M059J (cell line): Measurements from ENCODE around the gene GJD4. TPM values are rescaled to one million over a fixed set of nuclear protein-coding genes. Genes with fewer than 3 reads are reported as not detected.
A peak's percentile ranks its signal among the peaks of the same experiment; 100 is the strongest.

Source experiments
- DNase-seq: peaks from one replicate; pipeline ENCODE4 v3.0.0-alpha.2; 2012; ENCODE audit warnings: low read depth
- total RNA-seq: library from RNA; depleted of rRNA; stranded (reverse); fragments of >200 nt; shearing (Covaris generic); gene quantifications from 2 replicates; pipeline ENCODE4 v1.2.3, GENCODE V29; 2014; rRNA removed

The GJD4 gene, protein sequence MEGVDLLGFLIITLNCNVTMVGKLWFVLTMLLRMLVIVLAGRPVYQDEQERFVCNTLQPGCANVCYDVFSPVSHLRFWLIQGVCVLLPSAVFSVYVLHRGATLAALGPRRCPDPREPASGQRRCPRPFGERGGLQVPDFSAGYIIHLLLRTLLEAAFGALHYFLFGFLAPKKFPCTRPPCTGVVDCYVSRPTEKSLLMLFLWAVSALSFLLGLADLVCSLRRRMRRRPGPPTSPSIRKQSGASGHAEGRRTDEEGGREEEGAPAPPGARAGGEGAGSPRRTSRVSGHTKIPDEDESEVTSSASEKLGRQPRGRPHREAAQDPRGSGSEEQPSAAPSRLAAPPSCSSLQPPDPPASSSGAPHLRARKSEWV
- not detected in 2 replicates for total RNA-seq

- DNase-seq, result no peak
Observed at GRCh38 chr10:35605191-35605590, at the start of gene GJD4. TSS of gene GJD4 (plus strand) at chr10:35605341. CDS start at chr10:35605568, 227 bp downstream.

DNA sequence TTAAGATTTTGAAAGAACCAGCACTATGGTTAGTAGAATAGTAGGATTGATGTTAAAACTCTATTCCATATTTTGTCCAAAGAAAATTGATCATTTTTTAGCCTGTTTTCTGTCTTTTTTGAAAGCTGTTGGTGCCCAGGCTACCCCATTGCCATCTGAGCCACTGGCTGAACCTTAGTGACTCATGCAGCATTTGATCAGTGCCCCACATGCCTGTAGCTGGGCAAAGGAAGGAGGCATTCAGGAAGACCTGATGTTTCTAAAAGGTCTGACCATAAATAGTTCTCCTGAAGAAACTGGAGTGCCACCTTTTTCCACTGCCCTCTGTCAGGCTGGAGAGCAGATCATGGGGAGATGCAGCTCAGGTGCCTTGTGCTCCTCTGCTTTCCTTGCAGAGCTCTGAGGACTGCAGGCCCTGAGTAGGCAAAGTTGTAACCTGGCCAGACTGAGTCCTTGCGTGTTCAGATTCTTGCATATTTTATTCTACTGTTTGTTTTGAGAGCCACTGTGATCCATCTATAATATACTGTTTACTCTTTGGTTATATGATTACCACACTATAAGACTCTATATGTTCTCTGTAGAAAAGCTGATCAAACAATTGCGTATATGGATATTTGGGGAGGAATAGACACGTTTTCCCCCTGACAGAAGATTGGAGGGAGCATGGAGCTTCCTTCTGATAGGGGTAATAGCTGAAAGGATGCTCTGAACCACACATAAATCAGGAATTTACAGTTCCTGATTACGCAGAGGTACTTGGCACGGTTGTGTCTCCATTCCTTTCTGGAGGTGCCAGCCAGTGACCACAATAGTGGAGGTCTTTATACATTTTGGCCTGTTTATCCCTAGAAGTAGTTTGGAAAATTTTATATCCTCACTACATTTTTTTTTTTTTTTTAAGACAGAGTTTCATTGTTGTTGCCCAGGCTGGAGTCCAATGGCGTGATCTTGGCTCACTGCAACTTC, 48.9 kb upstream of the GJD4 start:
- peak; percentile 81 for DNase-seq

DNA sequence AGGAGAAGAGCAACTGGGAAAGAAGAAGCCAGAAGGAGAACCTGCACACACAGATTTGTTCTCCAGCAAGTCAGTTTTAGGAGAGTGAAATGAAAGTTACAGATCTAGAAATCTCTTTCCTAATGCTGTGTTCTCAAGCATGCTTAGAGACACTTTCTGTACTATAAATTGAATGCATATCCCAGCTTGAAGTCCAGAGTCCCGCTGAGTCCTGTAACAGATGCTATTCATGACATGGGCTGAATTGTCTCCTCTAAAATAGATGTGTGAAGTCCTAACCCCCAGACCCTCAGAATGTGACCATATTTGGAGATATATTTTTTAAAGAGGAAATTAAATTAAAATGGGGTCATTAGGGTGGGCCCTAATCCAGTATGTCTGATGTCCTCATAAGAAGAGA, 46.9 kb upstream of the GJD4 start:
- DNase-seq, result no peak

DNA sequence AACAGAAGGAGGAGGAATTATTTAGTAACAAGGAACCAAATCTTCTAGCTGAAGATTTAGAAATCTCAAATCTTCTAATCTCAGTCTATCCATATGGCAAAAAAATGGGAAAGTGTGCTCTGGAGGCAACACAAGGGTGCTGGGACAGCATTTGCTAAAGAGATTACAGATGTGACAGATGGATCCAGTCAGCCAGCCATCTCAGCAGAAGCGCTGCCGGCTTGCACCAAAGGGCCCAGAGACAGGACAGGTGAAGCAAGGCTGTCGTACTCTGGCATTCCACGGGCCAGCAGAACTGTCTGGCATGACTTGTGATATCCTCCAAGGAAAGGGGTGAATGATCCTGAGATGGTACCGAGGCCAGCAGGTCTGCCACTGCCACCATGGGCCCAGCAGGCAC, 45.7 kb upstream of the GJD4 start:
- no peak for DNase-seq

- DNase-seq, result no peak
Observed at GRCh38 chr10:35561715-35562114, 43.4 kb upstream of the GJD4 start.

DNA sequence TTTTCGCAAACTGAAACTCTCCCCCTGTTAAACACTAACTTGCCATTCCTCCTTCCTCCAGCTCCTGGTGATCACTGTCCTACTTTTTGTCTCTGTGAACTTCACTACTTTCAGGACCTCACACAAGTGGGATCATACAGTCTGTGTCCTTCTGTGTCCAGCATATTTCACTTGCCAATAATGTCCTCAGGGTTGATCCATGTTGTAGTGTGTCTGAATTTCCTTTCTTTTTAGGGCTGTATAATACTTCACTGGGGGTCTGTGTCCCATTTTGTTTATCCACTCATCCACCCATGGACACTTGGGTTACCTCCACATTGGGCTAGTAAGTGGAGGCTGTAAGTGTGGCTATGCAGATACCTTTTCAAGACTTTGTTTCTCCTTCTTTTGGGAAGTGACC, 42.7 kb upstream of the GJD4 start:
- no peak for DNase-seq

DNA sequence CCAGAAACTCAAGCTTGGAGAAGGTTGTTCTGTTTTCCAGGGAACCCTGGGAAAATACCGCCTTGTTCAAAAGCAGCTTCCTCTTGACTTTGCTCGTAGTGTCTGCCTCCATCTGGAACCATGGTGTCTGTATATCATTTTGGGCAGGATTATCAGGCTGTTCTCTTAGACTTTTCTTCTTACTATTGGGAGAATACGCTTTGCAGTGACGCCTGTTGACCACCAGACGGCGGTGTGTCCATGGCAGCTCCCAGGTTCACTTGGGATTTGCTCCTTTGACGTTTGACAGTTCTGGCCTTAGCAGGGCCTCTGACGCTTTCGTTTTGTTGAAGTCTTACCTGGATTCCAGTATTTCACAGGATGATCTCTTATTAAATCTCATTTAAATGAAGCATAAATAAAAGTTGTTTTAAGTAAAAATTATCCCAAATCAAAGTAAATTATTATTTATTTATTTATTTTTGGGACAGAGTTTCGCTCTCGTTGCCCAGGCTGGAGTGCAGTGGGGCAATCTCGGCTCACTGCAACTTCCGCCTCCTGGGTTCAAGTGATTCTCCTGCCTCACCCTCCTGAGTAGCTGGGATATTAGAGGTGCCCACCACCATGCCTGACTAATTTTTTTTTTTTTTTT, 41.8 kb upstream of the GJD4 start:
- peak; percentile 52 for DNase-seq

- no peak for DNase-seq
Observed at GRCh38 chr10:35564341-35564968, 40.7 kb upstream of the GJD4 start.

GRCh38 chr10:35565602-35566081, 39.5 kb upstream of the GJD4 start:
- no peak for DNase-seq

DNA sequence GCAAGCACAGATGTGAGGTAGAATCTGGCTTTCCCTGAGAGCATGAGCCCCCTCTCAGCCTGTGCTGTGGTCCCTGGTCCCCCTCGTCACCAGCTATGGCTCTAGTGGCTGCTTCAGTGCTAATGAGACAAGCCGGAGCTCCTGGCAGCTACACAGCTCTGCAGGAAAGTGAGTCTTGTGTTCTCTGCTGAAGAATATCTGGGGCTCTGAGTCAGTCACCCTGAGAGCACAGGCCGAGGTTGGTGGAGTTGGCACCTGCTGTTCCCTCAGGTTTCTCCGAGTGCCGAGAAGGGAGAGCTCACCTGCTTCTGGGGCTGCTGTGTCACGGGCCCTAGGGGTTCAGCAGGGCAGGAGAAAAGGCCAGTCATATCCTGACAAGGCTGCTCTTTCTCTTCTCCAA, 37.2 kb upstream of the GJD4 start:
- no peak for DNase-seq

DNA sequence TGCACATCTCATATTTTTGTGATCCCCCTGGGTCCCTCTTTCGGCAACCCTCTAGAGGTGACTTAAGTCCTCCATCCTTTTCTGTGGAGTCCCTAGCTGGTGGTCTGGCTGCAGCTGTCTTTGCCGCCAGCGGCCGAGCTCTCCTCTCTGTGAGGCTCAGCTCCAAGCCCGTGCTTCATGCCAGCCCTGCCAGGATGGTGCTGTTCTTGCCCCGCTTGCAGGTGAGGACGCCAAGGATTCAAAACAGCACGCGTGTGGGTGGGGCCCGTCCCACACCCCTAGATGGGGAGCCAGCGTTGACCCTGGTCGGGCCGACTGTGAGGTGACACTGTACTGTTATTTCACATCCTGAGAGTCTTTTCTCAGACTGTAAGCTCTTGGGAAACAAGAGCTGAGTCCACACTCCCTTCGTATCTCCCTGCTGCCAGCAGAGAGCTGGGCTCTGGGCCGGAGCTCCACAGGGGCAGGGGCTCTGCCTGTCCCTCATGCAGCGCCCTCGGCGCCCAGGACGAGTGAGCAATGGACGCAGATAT, 36.6 kb upstream of the GJD4 start:
- no peak for DNase-seq

- no peak for DNase-seq
Observed at GRCh38 chr10:35569111-35569707, 35.9 kb upstream of the GJD4 start.

GRCh38 chr10:35569836-35570235, 35.3 kb upstream of the GJD4 start:
- no peak for DNase-seq

DNA sequence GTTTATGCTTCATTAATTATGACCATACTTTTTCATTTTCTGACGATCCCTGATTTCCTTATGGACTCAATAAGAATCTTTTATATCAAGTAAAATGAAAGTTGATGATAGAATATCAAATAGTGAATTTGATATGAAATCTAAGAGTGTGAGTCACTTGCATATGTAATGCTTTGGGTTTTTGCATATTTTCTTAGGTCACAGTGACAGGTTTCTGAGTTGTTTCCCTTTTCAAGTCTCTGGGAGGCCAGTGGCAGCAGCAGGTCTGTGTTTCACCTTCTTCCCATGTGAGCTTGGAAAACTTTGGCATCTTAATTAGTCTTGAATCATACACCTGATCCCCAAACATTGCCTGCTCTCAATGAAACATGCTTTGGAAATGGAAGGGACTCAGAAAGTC, 34.7 kb upstream of the GJD4 start:
- DNase-seq, result peak; percentile 29

DNA sequence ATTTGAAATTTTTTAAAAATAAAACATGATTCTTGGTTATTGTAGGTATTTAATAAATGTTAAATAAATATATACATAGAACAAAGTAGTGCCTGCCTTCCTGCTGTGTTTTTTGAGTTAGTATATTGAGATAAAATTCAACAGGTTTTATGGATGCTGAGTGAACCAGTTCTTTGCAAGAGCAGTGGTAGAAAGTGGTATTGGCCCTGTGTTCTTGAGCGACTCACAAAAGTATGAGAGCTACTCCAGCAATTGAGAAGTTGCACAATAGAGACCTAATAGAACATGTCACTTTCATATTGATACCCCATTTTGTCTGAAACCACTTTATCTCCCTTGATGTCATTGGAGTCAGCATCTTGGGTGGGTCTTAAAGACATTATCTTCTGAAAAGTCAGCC, 32.6 kb upstream of the GJD4 start:
- no peak for DNase-seq

DNA sequence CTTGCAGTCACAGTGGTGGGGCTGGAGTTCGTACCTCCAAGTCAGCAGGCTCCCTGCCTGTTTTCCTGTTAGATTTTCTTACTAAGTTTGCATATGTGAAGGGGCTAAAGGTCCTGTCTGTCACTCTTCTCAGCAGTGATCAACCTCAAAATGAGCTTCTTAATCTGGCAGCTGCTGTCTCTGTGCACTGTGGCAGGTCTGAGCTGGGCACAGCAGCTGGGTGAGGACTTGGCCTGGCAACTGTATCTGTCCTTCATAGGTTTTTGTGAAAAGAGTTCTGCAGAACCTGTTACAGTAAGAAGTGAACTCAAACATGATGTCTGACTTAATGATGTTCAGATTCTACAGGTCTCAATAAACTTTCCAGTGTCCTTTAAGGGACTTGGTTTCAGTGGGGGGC, 31.3 kb upstream of the GJD4 start:
- no peak for DNase-seq

GRCh38 chr10:35574924-35575352, 30.2 kb upstream of the GJD4 start:
- peak; percentile 90 for DNase-seq

DNA sequence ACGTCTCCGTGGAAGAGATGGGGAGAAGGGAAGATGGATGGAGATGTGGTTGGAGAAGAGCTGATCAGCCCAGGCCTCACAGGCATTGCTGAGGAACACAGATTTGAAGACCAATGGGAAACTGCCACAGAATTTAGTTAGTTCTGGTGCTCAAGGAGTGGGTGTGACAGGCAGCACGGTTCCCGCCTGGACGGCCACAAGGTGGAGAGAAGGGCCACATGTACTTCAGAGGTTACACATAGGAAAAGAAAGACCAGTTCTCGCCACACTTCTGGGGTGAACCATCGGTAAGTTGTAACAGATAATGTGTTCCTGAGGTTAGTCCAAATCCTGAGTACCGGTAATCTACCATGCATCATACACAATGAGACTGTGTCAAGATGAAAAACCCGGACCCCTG, 29.5 kb upstream of the GJD4 start:
- DNase-seq, result no peak

GRCh38 chr10:35576730-35577129, 28.4 kb upstream of the GJD4 start:
- no peak for DNase-seq

- DNase-seq, result no peak
Observed at GRCh38 chr10:35577926-35578617, 27.1 kb upstream of the GJD4 start.
